ENCODE results near the gene TIMP3.

The TIMP3 gene

GRCh38 chr22:32786027-32786418 is 15.5 kb upstream of the TIMP3 start:
- Histone ChIP-seq H3K9ac (ENCODE audit: low read length in 2 of 2) (no peak overlapping the region), H3K27ac (ENCODE audit: low read length) (no peak overlapping the region), H3K9me3 (ENCODE audit: control insufficient read depth in 2 of 2, low read length in 2 of 2) (no peaks in the 10 kb centered on the region), H3K36me3 (ENCODE audit: control insufficient read depth in 2 of 2, insufficient read depth in 2 of 2, low read length in 2 of 2) (no peaks in the 10 kb centered on the region), H3K4me1 (ENCODE audit: control insufficient read depth, insufficient read depth, low read length) (peaks cover 22% of the 10 kb centered on the region), H3K27me3 (ENCODE audit: control insufficient read depth in 1 of 2, insufficient read depth in 2 of 2, low read length in 2 of 2) (no peaks in the 10 kb centered on the region), H3K4me3 (ENCODE audit: low read length in 2 of 2) (no peak overlapping the region)

GRCh38 chr22:32788904-32789624 is 12.4 kb upstream of the TIMP3 start:
- peak overlapping the region in 1 of 2 donors; percentile 22 for H3K4me3 ChIP-seq (ENCODE audit: low read length in 2 of 2)
- H3K9ac ChIP-seq (ENCODE audit: low read length in 2 of 2) = peak overlapping the region in 1 of 2 donors; percentile 11
- peaks cover 22% of the 10 kb centered on the region for H3K4me1 ChIP-seq (ENCODE audit: control insufficient read depth, insufficient read depth, low read length)
- H3K36me3 ChIP-seq (ENCODE audit: control insufficient read depth in 2 of 2, insufficient read depth in 2 of 2, low read length in 2 of 2) = no peaks in the 10 kb centered on the region
- H3K9me3 ChIP-seq (ENCODE audit: control insufficient read depth in 2 of 2, low read length in 2 of 2) = no peaks in the 10 kb centered on the region
- H3K27ac ChIP-seq (ENCODE audit: low read length) = peak overlapping the region; percentile 37
- H3K27me3 ChIP-seq (ENCODE audit: control insufficient read depth in 1 of 2, insufficient read depth in 2 of 2, low read length in 2 of 2) = no peaks in the 10 kb centered on the region

GRCh38 chr22:32789797-32790620 is 11.5 kb upstream of the TIMP3 start:
- H3K9me3 ChIP-seq (ENCODE audit: control insufficient read depth in 2 of 2, low read length in 2 of 2) = no peaks in the 10 kb centered on the region
- no peak overlapping the region for H3K9ac ChIP-seq (ENCODE audit: low read length in 2 of 2)
- no peaks in the 10 kb centered on the region for H3K27me3 ChIP-seq (ENCODE audit: control insufficient read depth in 1 of 2, insufficient read depth in 2 of 2, low read length in 2 of 2)
- H3K4me1 ChIP-seq (ENCODE audit: control insufficient read depth, insufficient read depth, low read length) = peaks cover 21% of the 10 kb centered on the region
- H3K27ac ChIP-seq (ENCODE audit: low read length) = no peak overlapping the region
- no peaks in the 10 kb centered on the region for H3K36me3 ChIP-seq (ENCODE audit: control insufficient read depth in 2 of 2, insufficient read depth in 2 of 2, low read length in 2 of 2)
- no peak overlapping the region for H3K4me3 ChIP-seq (ENCODE audit: low read length in 2 of 2)

GRCh38 chr22:32791056-32791455 is 10.4 kb upstream of the TIMP3 start:
- Histone ChIP-seq H3K4me1 (ENCODE audit: control insufficient read depth, insufficient read depth, low read length) (peaks cover 10% of the 10 kb centered on the region), H3K9ac (ENCODE audit: low read length in 2 of 2) (no peak overlapping the region), H3K27me3 (ENCODE audit: control insufficient read depth in 1 of 2, insufficient read depth in 2 of 2, low read length in 2 of 2) (no peaks in the 10 kb centered on the region), H3K4me3 (ENCODE audit: low read length in 2 of 2) (no peak overlapping the region), H3K27ac (ENCODE audit: low read length) (no peak overlapping the region), H3K9me3 (ENCODE audit: control insufficient read depth in 2 of 2, low read length in 2 of 2) (no peaks in the 10 kb centered on the region), H3K36me3 (ENCODE audit: control insufficient read depth in 2 of 2, insufficient read depth in 2 of 2, low read length in 2 of 2) (no peaks in the 10 kb centered on the region)

- Histone ChIP-seq H3K4me1 (ENCODE audit: control insufficient read depth, insufficient read depth, low read length) (peaks cover 12% of the 10 kb centered on the region), H3K9ac (ENCODE audit: low read length in 2 of 2) (no peak overlapping the region), H3K9me3 (ENCODE audit: control insufficient read depth in 2 of 2, low read length in 2 of 2) (no peaks in the 10 kb centered on the region), H3K36me3 (ENCODE audit: control insufficient read depth in 2 of 2, insufficient read depth in 2 of 2, low read length in 2 of 2) (no peaks in the 10 kb centered on the region), H3K27ac (ENCODE audit: low read length) (no peak overlapping the region), H3K27me3 (ENCODE audit: control insufficient read depth in 1 of 2, insufficient read depth in 2 of 2, low read length in 2 of 2) (no peaks in the 10 kb centered on the region), H3K4me3 (ENCODE audit: low read length in 2 of 2) (no peak overlapping the region)
Measured at GRCh38 chr22:32791485-32791884, 10.0 kb upstream of the TIMP3 start.

GRCh38 chr22:32793589-32793988 is 7.9 kb upstream of the TIMP3 start:
- Histone ChIP-seq H3K9ac (ENCODE audit: low read length in 2 of 2) (no peak overlapping the region), H3K4me1 (ENCODE audit: control insufficient read depth, insufficient read depth, low read length) (peaks cover 17% of the 10 kb centered on the region), H3K4me3 (ENCODE audit: low read length in 2 of 2) (no peak overlapping the region), H3K27me3 (ENCODE audit: control insufficient read depth in 1 of 2, insufficient read depth in 2 of 2, low read length in 2 of 2) (no peaks in the 10 kb centered on the region), H3K36me3 (ENCODE audit: control insufficient read depth in 2 of 2, insufficient read depth in 2 of 2, low read length in 2 of 2) (no peaks in the 10 kb centered on the region), H3K27ac (ENCODE audit: low read length) (no peak overlapping the region), H3K9me3 (ENCODE audit: control insufficient read depth in 2 of 2, low read length in 2 of 2) (no peaks in the 10 kb centered on the region)

- no peak overlapping the region for H3K27ac ChIP-seq (ENCODE audit: low read length)
- peaks cover 9% of the 10 kb centered on the region for H3K4me1 ChIP-seq (ENCODE audit: control insufficient read depth, insufficient read depth, low read length)
- H3K36me3 ChIP-seq (ENCODE audit: control insufficient read depth in 2 of 2, insufficient read depth in 2 of 2, low read length in 2 of 2) = no peaks in the 10 kb centered on the region
- no peak overlapping the region for H3K4me3 ChIP-seq (ENCODE audit: low read length in 2 of 2)
- H3K9ac ChIP-seq (ENCODE audit: low read length in 2 of 2) = no peak overlapping the region
- H3K9me3 ChIP-seq (ENCODE audit: control insufficient read depth in 2 of 2, low read length in 2 of 2) = no peaks in the 10 kb centered on the region
- no peaks in the 10 kb centered on the region for H3K27me3 ChIP-seq (ENCODE audit: control insufficient read depth in 1 of 2, insufficient read depth in 2 of 2, low read length in 2 of 2)
Measured at GRCh38 chr22:32794449-32795213, 6.9 kb upstream of the TIMP3 start.

GRCh38 chr22:32795214-32795596 is 6.3 kb upstream of the TIMP3 start:
- H3K27me3 ChIP-seq (ENCODE audit: control insufficient read depth in 1 of 2, insufficient read depth in 2 of 2, low read length in 2 of 2) = no peaks in the 10 kb centered on the region
- H3K27ac ChIP-seq (ENCODE audit: low read length) = no peak overlapping the region
- H3K36me3 ChIP-seq (ENCODE audit: control insufficient read depth in 2 of 2, insufficient read depth in 2 of 2, low read length in 2 of 2) = no peaks in the 10 kb centered on the region
- no peak overlapping the region for H3K9ac ChIP-seq (ENCODE audit: low read length in 2 of 2)
- no peak overlapping the region for H3K4me3 ChIP-seq (ENCODE audit: low read length in 2 of 2)
- peaks cover 12% of the 10 kb centered on the region for H3K4me1 ChIP-seq (ENCODE audit: control insufficient read depth, insufficient read depth, low read length)
- no peaks in the 10 kb centered on the region for H3K9me3 ChIP-seq (ENCODE audit: control insufficient read depth in 2 of 2, low read length in 2 of 2)

- no peak overlapping the region for H3K27ac ChIP-seq (ENCODE audit: low read length)
- no peaks in the 10 kb centered on the region for H3K27me3 ChIP-seq (ENCODE audit: control insufficient read depth in 1 of 2, insufficient read depth in 2 of 2, low read length in 2 of 2)
- H3K9ac ChIP-seq (ENCODE audit: low read length in 2 of 2) = no peak overlapping the region
- peaks cover 20% of the 10 kb centered on the region for H3K4me1 ChIP-seq (ENCODE audit: control insufficient read depth, insufficient read depth, low read length)
- H3K9me3 ChIP-seq (ENCODE audit: control insufficient read depth in 2 of 2, low read length in 2 of 2) = no peaks in the 10 kb centered on the region
- H3K4me3 ChIP-seq (ENCODE audit: low read length in 2 of 2) = peak overlapping the region in 1 of 2 donors; percentile 44
- no peaks in the 10 kb centered on the region for H3K36me3 ChIP-seq (ENCODE audit: control insufficient read depth in 2 of 2, insufficient read depth in 2 of 2, low read length in 2 of 2)
Measured at GRCh38 chr22:32796865-32797573, 4.5 kb upstream of the TIMP3 start.

- H3K27me3 ChIP-seq (ENCODE audit: control insufficient read depth in 1 of 2, insufficient read depth in 2 of 2, low read length in 2 of 2) = no peaks in the 10 kb centered on the region
- H3K4me1 ChIP-seq (ENCODE audit: control insufficient read depth, insufficient read depth, low read length) = peaks cover 34% of the 10 kb centered on the region
- no peaks in the 10 kb centered on the region for H3K9me3 ChIP-seq (ENCODE audit: control insufficient read depth in 2 of 2, low read length in 2 of 2)
- H3K36me3 ChIP-seq (ENCODE audit: control insufficient read depth in 2 of 2, insufficient read depth in 2 of 2, low read length in 2 of 2) = no peaks in the 10 kb centered on the region
- H3K9ac ChIP-seq (ENCODE audit: low read length in 2 of 2) = no peak overlapping the region
- H3K27ac ChIP-seq (ENCODE audit: low read length) = no peak overlapping the region
- H3K4me3 ChIP-seq (ENCODE audit: low read length in 2 of 2) = no peak overlapping the region
Measured at GRCh38 chr22:32799496-32799895, 2.0 kb upstream of the TIMP3 start.
